IPS-20b (cell line): ENCODE results near the gene KLHL17.
A peak's percentile ranks its signal among the peaks of the same experiment; 100 is the strongest.

Experiments
- H3K27ac ChIP-seq: one replicate; pipeline ENCODE4 v1.5.1; 2013; ENCODE audit warnings: low read length
- H3K27me3 ChIP-seq: 2 replicates; pipeline ENCODE4 v1.6.1; 2013; ENCODE audit warnings: mild to moderate bottlenecking, low read length, inconsistent platforms; ENCODE audit not compliant: insufficient read depth
- H3K36me3 ChIP-seq: 2 replicates; pipeline ENCODE4 v1.6.1; 2013; ENCODE audit warnings: low read depth, mild to moderate bottlenecking, inconsistent platforms, low read length, moderate library complexity; ENCODE audit not compliant: insufficient read depth
- H3K4me1 ChIP-seq: 2 replicates; pipeline ENCODE4 v1.6.1; 2013; ENCODE audit warnings: mild to moderate bottlenecking, control low read depth, inconsistent platforms, low read length, moderate library complexity; ENCODE audit not compliant: insufficient read depth
- H3K4me3 ChIP-seq: 2 replicates; pipeline ENCODE4 v1.5.1; 2013; ENCODE audit warnings: mild to moderate bottlenecking, low read length, inconsistent platforms
- H3K9ac ChIP-seq: 2 replicates; pipeline ENCODE4 v1.6.1; 2013; ENCODE audit warnings: low read depth, mild to moderate bottlenecking, inconsistent platforms, low read length, moderate library complexity
- H3K9me3 ChIP-seq: 2 replicates; pipeline ENCODE4 v1.6.1; 2013; ENCODE audit warnings: mild to moderate bottlenecking, low read depth, low read length, inconsistent platforms; ENCODE audit not compliant: insufficient read depth

Gene KLHL17

DNA sequence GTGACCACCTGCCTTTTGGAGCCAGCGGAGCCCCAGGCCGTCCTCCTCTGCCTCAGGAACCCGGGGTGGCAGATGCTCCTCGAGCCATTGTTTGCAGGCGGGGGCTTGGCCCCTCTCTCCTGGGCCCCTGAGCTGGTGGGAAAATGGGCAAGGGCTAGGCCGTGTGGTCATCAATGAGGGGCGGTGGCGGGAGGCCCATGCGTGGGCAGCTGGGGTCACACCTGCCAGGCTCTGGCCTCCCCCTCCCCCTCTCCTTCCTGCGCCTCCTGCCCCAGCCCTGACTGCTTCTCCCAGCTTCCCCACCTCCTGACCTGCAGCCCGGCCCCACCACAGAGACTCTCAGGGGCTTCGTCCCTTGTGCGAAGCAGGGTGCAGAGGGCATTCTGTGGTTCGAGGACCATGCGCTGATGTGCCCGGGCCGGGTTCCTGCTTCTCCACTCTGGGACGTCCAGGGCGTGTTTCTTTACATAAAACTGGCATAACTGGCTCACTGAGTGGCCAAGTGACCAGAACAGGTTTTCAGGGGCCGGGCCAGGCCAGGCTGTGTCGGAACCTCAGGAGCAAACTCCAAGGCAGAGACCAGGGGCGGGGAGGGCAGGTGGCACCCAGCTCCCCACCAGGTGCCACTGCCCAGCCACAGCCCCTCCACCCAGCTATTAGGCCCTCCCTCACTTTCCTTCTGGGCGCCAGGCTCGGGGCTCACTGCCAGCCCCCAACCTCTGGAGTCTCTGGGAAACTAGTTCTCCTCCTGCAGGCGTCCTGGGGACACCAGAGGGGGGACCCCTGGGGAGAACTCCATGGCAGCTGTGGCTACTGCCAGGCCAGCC, 27.4 kb upstream of the KLHL17 start:
- Histone ChIP-seq H3K4me3 (no peak overlapping the region), H3K27me3 (peaks cover 92% of the 10 kb centered on the region), H3K36me3 (no peaks in the 10 kb centered on the region), H3K4me1 (no peaks in the 10 kb centered on the region; the same call in 1 of the 2 replicates), H3K27ac (no peak overlapping the region), H3K9ac (no peak overlapping the region), H3K9me3 (no peaks in the 10 kb centered on the region)

DNA sequence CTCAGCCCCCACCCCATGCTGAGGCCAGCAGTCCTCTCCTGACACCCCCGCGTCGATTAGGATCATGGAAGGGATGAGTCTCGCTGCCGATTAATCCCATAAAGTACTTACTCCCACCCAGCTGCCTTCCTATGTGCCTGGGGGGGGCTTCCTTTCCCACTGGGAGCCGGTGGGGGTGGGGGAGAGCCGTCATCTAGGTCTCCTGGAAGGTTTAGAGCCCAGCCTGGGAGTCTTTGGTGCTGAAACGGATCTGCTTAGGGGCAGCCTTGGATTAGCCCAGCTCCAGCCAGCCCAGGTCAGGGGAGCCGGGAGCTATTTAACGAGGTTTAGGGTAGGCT, 26.8 kb upstream of the KLHL17 start:
- peaks cover 92% of the 10 kb centered on the region for H3K27me3 ChIP-seq
- H3K9ac ChIP-seq = no peak overlapping the region
- H3K36me3 ChIP-seq = no peaks in the 10 kb centered on the region
- no peaks in the 10 kb centered on the region; the same call in 1 of the 2 replicates for H3K4me1 ChIP-seq
- no peak overlapping the region for H3K27ac ChIP-seq
- H3K9me3 ChIP-seq = no peaks in the 10 kb centered on the region
- no peak overlapping the region for H3K4me3 ChIP-seq

DNA sequence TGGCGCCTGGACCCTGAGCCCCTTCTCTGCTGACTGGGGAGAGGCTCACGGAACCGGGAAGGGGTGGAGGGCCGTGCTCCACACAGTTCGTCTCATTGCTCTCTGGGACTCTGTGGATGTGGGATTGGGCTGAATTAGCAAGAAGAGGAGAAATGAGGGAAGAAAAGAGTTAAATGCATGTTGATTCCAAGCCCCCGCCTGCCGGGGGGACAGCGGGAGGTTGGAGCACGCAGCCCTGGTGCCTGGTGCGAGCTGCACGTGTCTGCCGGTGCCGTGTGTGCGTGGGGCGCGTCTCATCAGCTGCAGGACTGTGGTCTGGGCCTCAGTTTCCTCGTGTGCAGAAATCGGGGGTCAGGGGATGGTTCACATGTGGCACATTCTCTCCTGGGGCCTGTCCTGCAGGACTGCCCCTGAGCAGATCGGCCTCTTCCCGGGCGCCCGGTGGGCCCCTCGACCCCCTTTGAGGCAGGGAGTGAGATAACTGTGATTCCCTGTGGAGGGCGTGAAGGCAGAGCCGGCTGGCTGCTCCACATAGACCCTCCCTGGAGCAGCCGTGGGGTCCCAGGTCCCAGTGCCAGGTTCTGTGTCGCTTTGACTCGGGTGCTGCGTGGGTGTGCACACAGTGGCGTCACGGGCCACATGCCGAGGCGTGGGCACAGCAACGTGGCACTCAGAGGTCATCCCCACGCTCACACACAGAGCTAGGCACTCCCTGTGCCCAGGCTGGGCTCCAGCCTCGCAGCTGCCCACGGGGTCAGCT, 25.2 kb upstream of the KLHL17 start:
- no peaks in the 10 kb centered on the region; the same call in 1 of the 2 replicates for H3K4me1 ChIP-seq
- peak overlapping the region; percentile 18 for H3K4me3 ChIP-seq
- H3K9me3 ChIP-seq = no peaks in the 10 kb centered on the region
- H3K36me3 ChIP-seq = no peaks in the 10 kb centered on the region
- no peak overlapping the region for H3K27ac ChIP-seq
- H3K27me3 ChIP-seq = peaks cover 92% of the 10 kb centered on the region
- H3K9ac ChIP-seq = no peak overlapping the region

DNA sequence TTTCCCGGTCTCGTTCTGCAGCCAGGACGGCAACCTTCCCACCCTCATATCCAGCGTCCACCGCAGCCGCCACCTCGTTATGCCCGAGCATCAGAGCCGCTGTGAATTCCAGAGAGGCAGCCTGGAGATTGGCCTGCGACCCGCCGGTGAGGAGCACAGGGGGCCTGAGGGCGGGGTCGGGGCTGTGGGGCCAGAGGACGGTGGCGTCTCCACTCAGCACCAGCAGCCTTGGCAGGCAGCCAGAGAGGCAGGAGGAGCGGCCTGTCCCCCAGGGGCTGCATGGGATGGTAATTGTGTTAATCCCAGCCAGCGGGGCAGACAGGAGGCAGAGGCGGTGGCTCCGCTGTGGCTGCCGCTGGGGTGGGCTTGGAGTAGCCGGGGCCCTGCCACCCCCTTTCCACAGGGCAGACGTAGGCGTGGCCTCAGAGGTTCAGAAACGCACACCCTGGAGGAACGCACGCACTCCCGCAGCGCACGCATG, 24.6 kb upstream of the KLHL17 start:
- Histone ChIP-seq H3K4me3 (peak overlapping the region; percentile 18; the same call in 1 of the 2 replicates), H3K9ac (no peak overlapping the region), H3K27me3 (peaks cover 92% of the 10 kb centered on the region), H3K27ac (no peak overlapping the region), H3K36me3 (no peaks in the 10 kb centered on the region), H3K9me3 (no peaks in the 10 kb centered on the region), H3K4me1 (no peaks in the 10 kb centered on the region; the same call in 1 of the 2 replicates)

DNA sequence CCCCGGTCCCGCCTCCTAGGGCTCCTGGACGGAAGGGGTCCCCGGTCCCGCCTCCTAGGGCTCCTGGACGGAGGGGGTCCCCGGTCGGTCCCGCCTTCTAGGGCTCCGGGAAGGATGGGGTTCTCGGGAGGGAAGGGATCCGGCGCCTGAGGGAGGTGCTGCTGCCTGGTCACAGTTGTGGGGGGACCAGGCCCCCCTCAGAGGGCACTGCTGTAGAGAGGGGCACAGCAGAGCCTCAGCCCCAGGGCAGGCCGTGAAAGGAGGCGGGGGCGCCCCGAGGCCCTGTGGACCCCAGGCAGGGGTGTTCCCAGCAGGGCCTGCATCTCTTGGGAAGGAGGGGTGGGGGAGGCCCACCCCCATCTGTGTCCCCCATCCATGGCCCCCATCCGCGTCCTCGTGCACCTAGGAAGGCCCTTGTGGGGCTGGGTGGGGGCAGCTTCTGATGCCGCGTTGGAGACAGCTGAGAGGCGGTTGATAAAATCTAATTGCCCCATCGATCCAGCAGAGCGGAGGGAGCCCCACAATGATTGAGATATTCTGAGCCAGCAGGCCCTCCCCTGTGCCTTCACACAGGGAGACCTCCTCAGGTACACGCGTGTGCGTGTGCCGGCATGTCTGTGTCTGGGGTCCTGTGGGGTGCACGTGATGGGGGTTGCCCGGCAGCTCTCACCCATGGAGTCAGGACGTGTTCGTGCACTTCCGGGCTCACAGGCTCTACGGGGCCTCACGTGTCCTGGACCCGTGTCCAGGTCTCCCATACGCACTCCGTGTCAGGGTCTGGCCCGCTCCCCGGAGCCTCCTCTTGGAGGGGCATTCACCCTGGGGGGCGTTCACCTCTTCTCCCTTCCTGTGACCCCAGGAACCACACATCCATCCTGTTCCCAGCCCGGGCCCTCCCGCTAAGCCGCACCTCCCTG, 23.8 kb upstream of the KLHL17 start:
- Histone ChIP-seq H3K27me3 (peaks cover 92% of the 10 kb centered on the region), H3K27ac (no peak overlapping the region)

DNA sequence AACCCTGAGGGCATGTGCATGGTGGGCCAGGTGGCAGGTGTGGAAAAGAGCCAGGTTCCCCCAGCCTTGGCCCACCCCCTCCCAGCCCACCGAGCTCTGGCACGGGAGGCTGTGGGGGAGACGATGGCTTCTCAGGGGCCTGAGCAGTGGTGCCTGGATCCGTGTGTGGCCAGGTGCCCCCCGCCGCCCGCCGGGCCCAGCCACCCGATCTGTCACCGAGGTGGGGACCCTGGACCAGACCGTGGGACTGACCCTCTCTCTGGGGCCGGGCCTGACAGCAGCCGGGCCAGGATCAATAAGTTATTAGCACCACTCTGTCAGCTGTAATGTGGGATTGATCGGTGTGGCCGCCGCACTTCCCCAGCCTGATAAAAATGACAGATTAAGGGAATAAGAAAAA, 22.9 kb upstream of the KLHL17 start:
- Histone ChIP-seq H3K36me3 (no peaks in the 10 kb centered on the region), H3K27ac (no peak overlapping the region), H3K9me3 (no peaks in the 10 kb centered on the region), H3K4me1 (no peaks in the 10 kb centered on the region; the same call in 1 of the 2 replicates), H3K27me3 (peaks cover 92% of the 10 kb centered on the region), H3K9ac (no peak overlapping the region), H3K4me3 (no peak overlapping the region)

More for the DNA sequence above, 23.8 kb upstream of the KLHL17 start:
- Histone ChIP-seq H3K4me1 (no peaks in the 10 kb centered on the region; the same call in 1 of the 2 replicates), H3K4me3 (no peak overlapping the region), H3K36me3 (no peaks in the 10 kb centered on the region), H3K9ac (no peak overlapping the region), H3K9me3 (no peaks in the 10 kb centered on the region)

DNA sequence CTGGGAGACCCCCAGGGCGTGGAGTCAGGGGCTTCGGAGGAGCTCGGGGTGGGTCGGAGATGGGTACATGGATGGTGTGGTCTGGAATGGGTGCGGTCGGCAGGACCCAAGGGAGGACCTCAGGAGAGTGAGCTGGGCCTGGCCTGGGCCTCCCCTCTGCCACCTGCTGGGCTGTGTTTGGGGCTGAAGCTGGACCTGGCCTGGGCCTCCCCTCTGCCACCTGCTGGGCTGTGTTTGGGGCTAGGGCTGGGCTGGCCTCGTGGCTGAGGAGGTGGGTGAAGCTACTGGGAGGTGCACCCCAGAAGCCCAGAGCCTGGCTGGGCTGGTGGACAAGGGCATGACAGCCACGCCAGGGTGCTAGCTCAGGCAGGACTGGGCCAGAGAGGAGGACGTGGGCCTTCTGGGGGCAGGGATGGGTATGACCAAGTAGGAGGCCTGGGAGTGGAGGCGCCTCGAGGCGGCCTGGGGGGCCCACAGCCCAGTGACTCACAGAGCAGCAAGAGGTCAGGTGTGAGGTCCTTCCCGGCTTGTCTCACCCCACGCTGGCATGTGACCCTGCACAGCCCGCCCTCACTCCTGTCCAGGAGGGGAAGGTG, 22.2 kb upstream of the KLHL17 start:
- H3K27ac ChIP-seq = no peak overlapping the region
- no peak overlapping the region for H3K4me3 ChIP-seq
- no peak overlapping the region for H3K9ac ChIP-seq
- H3K27me3 ChIP-seq = peaks cover 92% of the 10 kb centered on the region
- H3K36me3 ChIP-seq = no peaks in the 10 kb centered on the region
- no peaks in the 10 kb centered on the region; the same call in 1 of the 2 replicates for H3K4me1 ChIP-seq
- H3K9me3 ChIP-seq = no peaks in the 10 kb centered on the region

DNA sequence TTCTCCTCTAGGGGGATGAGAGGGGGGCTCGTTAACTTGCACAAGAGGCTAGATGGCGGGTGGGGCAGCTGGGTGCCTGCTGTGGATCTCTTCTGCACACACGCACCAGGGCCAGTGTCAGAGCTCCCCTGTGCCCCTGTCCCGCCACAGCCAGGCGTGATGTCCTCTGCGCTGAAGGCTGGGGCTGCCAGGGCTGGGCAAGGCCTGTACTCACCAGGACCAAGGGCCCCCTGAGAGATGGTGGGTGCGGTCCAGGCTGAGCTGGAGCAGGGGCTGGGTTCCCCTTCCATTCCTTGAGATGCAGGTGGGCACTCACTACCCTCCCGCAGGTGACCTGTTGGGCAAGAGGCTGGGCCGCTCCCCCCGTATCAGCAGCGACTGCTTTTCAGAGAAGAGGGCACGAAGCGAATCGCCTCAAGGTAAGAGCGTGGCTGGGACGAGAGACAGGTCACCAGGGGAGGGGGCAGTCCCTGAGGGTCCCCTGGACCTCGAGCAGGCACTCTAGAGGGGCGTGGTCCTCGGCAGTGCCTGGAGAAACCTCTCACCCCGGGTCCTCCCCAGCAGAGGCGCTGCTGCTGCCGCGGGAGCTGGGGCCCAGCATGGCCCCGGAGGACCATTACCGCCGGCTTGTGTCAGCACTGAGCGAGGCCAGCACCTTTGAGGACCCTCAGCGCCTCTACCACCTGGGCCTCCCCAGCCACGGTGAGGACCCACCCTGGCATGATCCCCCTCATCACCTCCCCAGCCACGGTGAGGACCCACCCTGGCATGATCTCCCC, 21.5 kb upstream of the KLHL17 start:
- Histone ChIP-seq H3K36me3 (no peaks in the 10 kb centered on the region), H3K4me1 (no peaks in the 10 kb centered on the region; the same call in 1 of the 2 replicates), H3K27me3 (peaks cover 92% of the 10 kb centered on the region), H3K9ac (no peak overlapping the region), H3K4me3 (no peak overlapping the region), H3K9me3 (no peaks in the 10 kb centered on the region), H3K27ac (no peak overlapping the region)

DNA sequence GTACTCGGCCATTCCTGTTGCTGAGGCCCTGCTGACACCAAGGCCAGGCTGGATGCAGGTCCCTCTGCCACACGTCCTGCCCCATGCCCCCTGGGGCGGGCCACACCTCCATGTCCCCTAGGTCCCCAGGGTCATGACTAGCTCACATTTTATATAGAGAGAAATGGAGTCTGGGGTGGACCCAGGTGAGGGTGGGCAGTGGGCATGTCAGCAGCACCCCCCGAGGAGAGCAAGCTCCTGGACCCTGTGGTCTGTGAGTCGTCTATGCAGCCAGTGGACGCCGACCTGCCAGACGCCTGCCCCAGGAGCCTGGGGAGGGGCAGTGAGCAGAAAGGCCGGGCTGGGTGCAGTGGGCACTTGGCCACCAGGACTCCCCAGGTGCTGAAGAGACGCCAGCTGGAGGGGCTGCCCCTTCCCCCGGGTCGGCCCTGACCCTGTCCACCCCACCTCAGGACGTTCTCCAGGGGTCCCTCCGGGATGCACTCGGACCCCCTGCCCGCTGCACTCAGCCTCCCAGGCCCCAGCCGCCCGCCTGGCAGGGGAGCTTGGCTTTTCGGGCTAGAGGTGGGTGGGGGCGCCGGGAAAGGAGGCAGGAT, 20.8 kb upstream of the KLHL17 start:
- Histone ChIP-seq H3K27me3 (peaks cover 94% of the 10 kb centered on the region), H3K9ac (no peak overlapping the region)

More for the DNA sequence above, 20.8 kb upstream of the KLHL17 start:
- Histone ChIP-seq H3K36me3 (0 out of 2 replicates have a peak, but pooled peaks cover under 1% of the 10 kb centered on the region), H3K4me1 (no peaks in the 10 kb centered on the region; the same call in 1 of the 2 replicates), H3K27ac (no peak overlapping the region), H3K9me3 (no peaks in the 10 kb centered on the region), H3K4me3 (no peak overlapping the region)
